ENCODE measurements around the gene TNRC6B. TPM values are rescaled to one million over a fixed set of nuclear protein-coding genes. Genes with fewer than 3 reads are reported as not detected.
"Not testable (repeated sequence)": the region's sequence is repeated elsewhere in the genome, so short reads cannot be mapped to it uniquely, and the experiment has no call there.

Gene TNRC6B
- 10 to 100 TPM; 45.3 to 59.1 TPM for total RNA-seq

GRCh38 chr22:40177738-40178416 is at the start of gene TNRC6B:
Gene TNRC6B (plus strand): TSS chr22:40177925. CDS start chr22:40178136, 211 bp downstream.
- H3K9me3 Mint-ChIP-seq, result no peaks in the 10 kb centered on the region
- no peaks in the 10 kb centered on the region for H3K27me3 Mint-ChIP-seq
- H3K27ac Mint-ChIP-seq, result peak within 1 kb of the TSS; percentile 96
- peak; percentile 84 for ATAC-seq (replicated peaks)
- H3K36me3 Mint-ChIP-seq (ENCODE audit: low read depth), result peaks cover 16% of the 10 kb centered on the region
- H3K4me1 Mint-ChIP-seq, result peaks cover 45% of the 10 kb centered on the region
- peak within 1 kb of the TSS; percentile 85 for H3K4me3 Mint-ChIP-seq

GRCh38 chr22:40128989-40129388 is 48.7 kb upstream of the TNRC6B start:
- H3K36me3 Mint-ChIP-seq (ENCODE audit: low read depth), result peaks cover 60% of the 10 kb centered on the region
- H3K9me3 Mint-ChIP-seq, result no peaks in the 10 kb centered on the region
- H3K27ac Mint-ChIP-seq, result peak overlapping the region; percentile 47
- H3K4me1 Mint-ChIP-seq, result peaks cover 14% of the 10 kb centered on the region
- H3K4me3 Mint-ChIP-seq, result peak overlapping the region; percentile 41
- peak; percentile 52 for ATAC-seq (replicated peaks)
- no peaks in the 10 kb centered on the region for H3K27me3 Mint-ChIP-seq

GRCh38 chr22:40137132-40137531 is 40.6 kb upstream of the TNRC6B start:
- no peak for ATAC-seq (replicated peaks)
- no peaks in the 10 kb centered on the region for H3K9me3 Mint-ChIP-seq

GRCh38 chr22:40138866-40139265 is 38.9 kb upstream of the TNRC6B start:
- Mint-ChIP-seq H3K27me3 (no peaks in the 10 kb centered on the region), H3K27ac (no peak overlapping the region)
- ATAC-seq (replicated peaks), result no peak

More at GRCh38 chr22:40137132-40137531, 40.6 kb upstream of the TNRC6B start:
- Mint-ChIP-seq H3K27ac (peak overlapping the region; percentile 56), H3K4me3 (no peak overlapping the region), H3K36me3 (ENCODE audit: low read depth) (peaks cover 51% of the 10 kb centered on the region), H3K4me1 (no peaks in the 10 kb centered on the region), H3K27me3 (no peaks in the 10 kb centered on the region)

GRCh38 chr22:40147388-40148176 is 30.1 kb upstream of the TNRC6B start:
- ATAC-seq (replicated peaks), result no peak
- no peaks in the 10 kb centered on the region for H3K9me3 Mint-ChIP-seq
- peaks cover 19% of the 10 kb centered on the region for H3K4me1 Mint-ChIP-seq
- no peak overlapping the region for H3K4me3 Mint-ChIP-seq
- H3K36me3 Mint-ChIP-seq (ENCODE audit: low read depth), result peaks cover 17% of the 10 kb centered on the region
- H3K27me3 Mint-ChIP-seq, result no peaks in the 10 kb centered on the region
- H3K27ac Mint-ChIP-seq, result peak overlapping the region; percentile 10

More at GRCh38 chr22:40138866-40139265, 38.9 kb upstream of the TNRC6B start:
- no peak overlapping the region for H3K4me3 Mint-ChIP-seq
- H3K4me1 Mint-ChIP-seq, result no peaks in the 10 kb centered on the region
- H3K9me3 Mint-ChIP-seq, result no peaks in the 10 kb centered on the region
- H3K36me3 Mint-ChIP-seq (ENCODE audit: low read depth), result peaks cover 50% of the 10 kb centered on the region

- Mint-ChIP-seq H3K4me1 (peaks cover 18% of the 10 kb centered on the region), H3K27me3 (no peaks in the 10 kb centered on the region), H3K27ac (peak overlapping the region; percentile 34), H3K4me3 (no peak overlapping the region), H3K36me3 (ENCODE audit: low read depth) (peaks cover 19% of the 10 kb centered on the region), H3K9me3 (no peaks in the 10 kb centered on the region)
- ATAC-seq (replicated peaks), result no peak
These were observed 24.5 kb upstream of the TNRC6B start for GRCh38 chr22:40153192-40153591.

GRCh38 chr22:40153705-40154104 is 24.0 kb upstream of the TNRC6B start:
- Mint-ChIP-seq H3K27ac (no peak overlapping the region), H3K4me3 (no peak overlapping the region), H3K9me3 (no peaks in the 10 kb centered on the region), H3K27me3 (no peaks in the 10 kb centered on the region), H3K4me1 (peaks cover 18% of the 10 kb centered on the region), H3K36me3 (ENCODE audit: low read depth) (peaks cover 15% of the 10 kb centered on the region)
- ATAC-seq (replicated peaks), result no peak

GRCh38 chr22:40156001-40156516 is 21.7 kb upstream of the TNRC6B start:
- Mint-ChIP-seq H3K27ac (no peak overlapping the region), H3K36me3 (ENCODE audit: low read depth) (peaks cover 21% of the 10 kb centered on the region), H3K27me3 (no peaks in the 10 kb centered on the region), H3K4me3 (no peak overlapping the region), H3K9me3 (no peaks in the 10 kb centered on the region), H3K4me1 (peaks cover 10% of the 10 kb centered on the region)
- peak; percentile 74 for ATAC-seq (replicated peaks)

- not testable (repeated sequence) for H3K4me3 Mint-ChIP-seq; H3K27ac Mint-ChIP-seq; H3K9me3 Mint-ChIP-seq; ATAC-seq (replicated peaks); H3K27me3 Mint-ChIP-seq
- H3K36me3 Mint-ChIP-seq (ENCODE audit: low read depth), result peaks cover 27% of the 10 kb centered on the region
- peaks cover 15% of the 10 kb centered on the region for H3K4me1 Mint-ChIP-seq
These were observed 21.0 kb upstream of the TNRC6B start for GRCh38 chr22:40156682-40157081.

GRCh38 chr22:40157330-40157945 is 20.3 kb upstream of the TNRC6B start:
- Mint-ChIP-seq H3K9me3 (no peaks in the 10 kb centered on the region), H3K27ac (no peak overlapping the region), H3K36me3 (ENCODE audit: low read depth) (peaks cover 30% of the 10 kb centered on the region), H3K4me1 (peaks cover 15% of the 10 kb centered on the region), H3K27me3 (no peaks in the 10 kb centered on the region), H3K4me3 (no peak overlapping the region)
- ATAC-seq (replicated peaks), result no peak

GRCh38 chr22:40161194-40161593 is 16.5 kb upstream of the TNRC6B start:
- Mint-ChIP-seq H3K27me3 (no peaks in the 10 kb centered on the region), H3K27ac (peak overlapping the region; percentile 47), H3K4me3 (no peak overlapping the region), H3K9me3 (no peaks in the 10 kb centered on the region), H3K4me1 (peaks cover 6% of the 10 kb centered on the region), H3K36me3 (ENCODE audit: low read depth) (peaks cover 39% of the 10 kb centered on the region)
- ATAC-seq (replicated peaks), result no peak

- not testable (repeated sequence) for H3K27me3 Mint-ChIP-seq; H3K4me3 Mint-ChIP-seq; H3K27ac Mint-ChIP-seq; H3K4me1 Mint-ChIP-seq; H3K9me3 Mint-ChIP-seq; ATAC-seq (replicated peaks)
- H3K36me3 Mint-ChIP-seq (ENCODE audit: low read depth), result peaks cover 34% of the 10 kb centered on the region
These were observed 12.2 kb upstream of the TNRC6B start for GRCh38 chr22:40165537-40165936.

- peak overlapping the region; percentile 85 for H3K4me3 Mint-ChIP-seq
- ATAC-seq (replicated peaks), result no peak
- H3K9me3 Mint-ChIP-seq, result no peaks in the 10 kb centered on the region
- H3K27me3 Mint-ChIP-seq, result no peaks in the 10 kb centered on the region
- H3K36me3 Mint-ChIP-seq (ENCODE audit: low read depth), result peaks cover 16% of the 10 kb centered on the region
- peaks cover 42% of the 10 kb centered on the region for H3K4me1 Mint-ChIP-seq
- H3K27ac Mint-ChIP-seq, result no peak overlapping the region
These were observed 2.0 kb upstream of the TNRC6B start for GRCh38 chr22:40175611-40176244.
